Ascending aorta (tissue), 2 donors: ENCODE measurements around the gene MSI2. TPM values are rescaled to one million over a fixed set of nuclear protein-coding genes. Genes with fewer than 3 reads are reported as not detected.

Experiments
- DNase-seq, 2 donors: peaks; one replicate each; pipeline ENCODE4 v3.0.0-alpha.2; 2019; ENCODE audit warnings: low spot score in 2 of 2
- H3K27ac ChIP-seq, 2 donors: fragments of 200-600 bp; sonication (generic); one replicate each; pipeline ENCODE4 v1.5.1; 2016 to 2017; ENCODE audit warnings: mild to moderate bottlenecking in 1 of 2
- H3K27me3 ChIP-seq: fragments of 200-600 bp; sonication (generic); one replicate; pipeline ENCODE4 v1.5.1; 2017
- H3K36me3 ChIP-seq, 2 donors: fragments of 200-600 bp; sonication (generic); one replicate each; pipeline ENCODE4 v1.5.1; 2016
- H3K4me1 ChIP-seq, 2 donors: fragments of 200-600 bp; sonication (generic); one replicate each; pipeline ENCODE4 v1.5.1; 2016 to 2017; ENCODE audit warnings: mild to moderate bottlenecking in 1 of 2
- H3K4me3 ChIP-seq, 2 donors: fragments of 200-600 bp; sonication (generic); one replicate each; pipeline ENCODE4 v1.5.1; 2016 to 2017; ENCODE audit warnings: mild to moderate bottlenecking in 1 of 2
- H3K9me3 ChIP-seq, 2 donors: fragments of 200-600 bp; sonication (generic); one replicate each; pipeline ENCODE4 v1.5.1; 2016
- CTCF ChIP-seq, 3 experiments: fragments of 200-600 bp in 2 of 3; fragments of 450-650 bp in 1 of 3; sonication (generic) in 2 of 3; IDR thresholded peaks; one replicate each; pipeline ENCODE4 v1.5.1; 2016 to 2019; ENCODE audit warnings: antibody characterized with exemption in 3 of 3, mild to moderate bottlenecking in 1 of 3, moderate library complexity in 1 of 3
- intact Hi-C: fragments of 100-400 bp; cut with DNase I; formaldehyde crosslinking; loops from one replicate; pipeline ENCODE4 v1.15.1; 2023
- total RNA-seq: library from RNA; depleted of rRNA; stranded (reverse); fragments of >200 nt; gene quantifications from one replicate; pipeline ENCODE4 v1.1.0, GENCODE V29; 2016

MSI2 gene
- total RNA-seq, 1 donor from 2014 or later = 11.7 TPM

GRCh38 chr17:57305144-57305728 lies 48.9 kb downstream of the MSI2 start:
- no peaks in the 10 kb centered on the region for H3K27me3 ChIP-seq
- no peak for TF ChIP-seq CTCF (IDR thresholded peaks at IDR 0.05)

GRCh38 chr17:57305908-57306504 lies 49.7 kb downstream of the MSI2 start:
- Histone ChIP-seq H3K9me3 (no peaks in the 10 kb centered on the region), H3K4me1 (no peaks in the 10 kb centered on the region), H3K36me3 (no peaks in the 10 kb centered on the region), H3K4me3 (no peak overlapping the region), H3K27ac (no peak overlapping the region), H3K27me3 (no peaks in the 10 kb centered on the region)
- intact Hi-C loops = no loop called here
- no peak for DNase-seq
- no peak for TF ChIP-seq CTCF (IDR thresholded peaks at IDR 0.05)

More at GRCh38 chr17:57305144-57305728, 48.9 kb downstream of the MSI2 start:
- no peaks in the 10 kb centered on the region for H3K9me3 ChIP-seq
- no peak overlapping the region for H3K27ac ChIP-seq
- intact Hi-C loops = no loop called here
- no peak overlapping the region for H3K4me3 ChIP-seq
- H3K36me3 ChIP-seq = no peaks in the 10 kb centered on the region
- no peak for DNase-seq
- H3K4me1 ChIP-seq = no peaks in the 10 kb centered on the region

- intact Hi-C loops = no loop called here
These were observed 52.3 kb downstream of the MSI2 start for GRCh38 chr17:57308543-57309186.

GRCh38 chr17:57309479-57309878 lies 53.2 kb downstream of the MSI2 start:
- no peak for DNase-seq
- Histone ChIP-seq H3K27me3 (no peaks in the 10 kb centered on the region), H3K4me3 (no peak overlapping the region), H3K36me3 (no peaks in the 10 kb centered on the region), H3K9me3 (no peaks in the 10 kb centered on the region), H3K4me1 (no peaks in the 10 kb centered on the region), H3K27ac (no peak overlapping the region)
- TF ChIP-seq CTCF (IDR thresholded peaks at IDR 0.05) = no peak
- intact Hi-C loops = no loop called here

More at GRCh38 chr17:57308543-57309186, 52.3 kb downstream of the MSI2 start:
- DNase-seq = no peak
- Histone ChIP-seq H3K36me3 (no peaks in the 10 kb centered on the region), H3K27ac (no peak overlapping the region), H3K4me1 (no peaks in the 10 kb centered on the region), H3K9me3 (no peaks in the 10 kb centered on the region), H3K27me3 (no peaks in the 10 kb centered on the region), H3K4me3 (no peak overlapping the region)
- TF ChIP-seq CTCF (IDR thresholded peaks at IDR 0.05) = no peak

- no peak overlapping the region for H3K27ac ChIP-seq
- no peak overlapping the region for H3K4me3 ChIP-seq
- H3K27me3 ChIP-seq = no peaks in the 10 kb centered on the region
- intact Hi-C loops = no loop called here
- H3K4me1 ChIP-seq = no peaks in the 10 kb centered on the region
- TF ChIP-seq CTCF (IDR thresholded peaks at IDR 0.05) = no peak
- DNase-seq = no peak
- H3K36me3 ChIP-seq = no peaks in the 10 kb centered on the region
- H3K9me3 ChIP-seq = no peaks in the 10 kb centered on the region
These were observed 55.2 kb downstream of the MSI2 start for GRCh38 chr17:57311281-57312216.
